Peyer's patch (tissue), 4 donors: ENCODE data around the gene TLE6.

Source experiments
- POLR2A ChIP-seq, 2 donors: fragments of 450-650 bp; IDR thresholded peaks; one replicate each; pipeline ENCODE4 v1.5.1; 2017; ENCODE audit warnings: antibody characterized with exemption in 2 of 2, mild to moderate bottlenecking in 2 of 2, moderate library complexity in 2 of 2
- TF ChIP-seq, protein P1 (sequence below), 6 experiments: fragments of 450-650 bp in 4 of 6; fragments of 200-600 bp in 2 of 6; sonication (generic) in 1 of 6; IDR thresholded peaks; one replicate each; pipeline ENCODE4 v1.5.1; 2017 to 2019; ENCODE audit warnings: antibody characterized with exemption in 6 of 6, mild to moderate bottlenecking in 3 of 6, moderate library complexity in 1 of 6

DNA sequence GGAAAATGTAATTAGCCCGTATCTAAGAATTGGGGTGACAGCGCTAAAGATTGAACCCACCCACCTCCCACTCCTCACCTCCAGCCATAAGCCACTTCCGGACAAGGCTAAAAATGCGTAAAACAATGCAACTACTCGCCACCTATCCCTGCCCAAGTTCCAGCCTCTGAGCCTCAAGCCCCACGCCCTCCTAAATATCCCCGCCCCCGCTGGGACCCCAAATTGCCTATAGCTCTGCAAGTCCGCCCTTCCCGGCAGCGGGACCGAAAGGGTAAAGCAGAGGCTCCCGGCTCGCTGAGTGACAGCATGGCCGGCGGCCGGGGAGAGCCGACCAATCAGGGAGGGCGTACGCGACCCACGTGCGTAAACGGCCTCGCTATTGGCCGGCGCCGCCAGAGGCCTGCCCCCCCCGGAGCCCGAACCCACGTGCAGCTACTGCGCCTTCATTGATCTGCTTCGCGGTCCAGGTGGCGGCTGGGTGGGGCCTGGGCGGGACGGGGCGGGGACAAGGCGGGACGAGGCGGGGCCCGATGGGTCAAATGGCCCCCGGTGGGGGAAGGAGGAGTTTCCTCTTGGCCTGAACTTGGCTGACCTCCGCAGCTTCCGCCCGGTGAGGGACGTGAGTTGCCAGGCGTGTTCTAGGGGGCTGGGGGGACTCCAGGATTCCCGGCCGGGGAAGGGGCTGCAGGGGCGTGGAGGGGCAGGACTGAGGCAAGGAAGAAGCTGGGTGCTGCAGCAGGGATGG lies at the start of gene TLE6:
- TF ChIP-seq POLR2A (IDR thresholded peaks at IDR 0.05), result no peak
- TF ChIP-seq, protein P1, sequence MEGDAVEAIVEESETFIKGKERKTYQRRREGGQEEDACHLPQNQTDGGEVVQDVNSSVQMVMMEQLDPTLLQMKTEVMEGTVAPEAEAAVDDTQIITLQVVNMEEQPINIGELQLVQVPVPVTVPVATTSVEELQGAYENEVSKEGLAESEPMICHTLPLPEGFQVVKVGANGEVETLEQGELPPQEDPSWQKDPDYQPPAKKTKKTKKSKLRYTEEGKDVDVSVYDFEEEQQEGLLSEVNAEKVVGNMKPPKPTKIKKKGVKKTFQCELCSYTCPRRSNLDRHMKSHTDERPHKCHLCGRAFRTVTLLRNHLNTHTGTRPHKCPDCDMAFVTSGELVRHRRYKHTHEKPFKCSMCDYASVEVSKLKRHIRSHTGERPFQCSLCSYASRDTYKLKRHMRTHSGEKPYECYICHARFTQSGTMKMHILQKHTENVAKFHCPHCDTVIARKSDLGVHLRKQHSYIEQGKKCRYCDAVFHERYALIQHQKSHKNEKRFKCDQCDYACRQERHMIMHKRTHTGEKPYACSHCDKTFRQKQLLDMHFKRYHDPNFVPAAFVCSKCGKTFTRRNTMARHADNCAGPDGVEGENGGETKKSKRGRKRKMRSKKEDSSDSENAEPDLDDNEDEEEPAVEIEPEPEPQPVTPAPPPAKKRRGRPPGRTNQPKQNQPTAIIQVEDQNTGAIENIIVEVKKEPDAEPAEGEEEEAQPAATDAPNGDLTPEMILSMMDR (IDR thresholded peaks at IDR 0.05), result no peak
